Measurements from ENCODE around the gene GLYATL3.

The GLYATL3 gene

DNA sequence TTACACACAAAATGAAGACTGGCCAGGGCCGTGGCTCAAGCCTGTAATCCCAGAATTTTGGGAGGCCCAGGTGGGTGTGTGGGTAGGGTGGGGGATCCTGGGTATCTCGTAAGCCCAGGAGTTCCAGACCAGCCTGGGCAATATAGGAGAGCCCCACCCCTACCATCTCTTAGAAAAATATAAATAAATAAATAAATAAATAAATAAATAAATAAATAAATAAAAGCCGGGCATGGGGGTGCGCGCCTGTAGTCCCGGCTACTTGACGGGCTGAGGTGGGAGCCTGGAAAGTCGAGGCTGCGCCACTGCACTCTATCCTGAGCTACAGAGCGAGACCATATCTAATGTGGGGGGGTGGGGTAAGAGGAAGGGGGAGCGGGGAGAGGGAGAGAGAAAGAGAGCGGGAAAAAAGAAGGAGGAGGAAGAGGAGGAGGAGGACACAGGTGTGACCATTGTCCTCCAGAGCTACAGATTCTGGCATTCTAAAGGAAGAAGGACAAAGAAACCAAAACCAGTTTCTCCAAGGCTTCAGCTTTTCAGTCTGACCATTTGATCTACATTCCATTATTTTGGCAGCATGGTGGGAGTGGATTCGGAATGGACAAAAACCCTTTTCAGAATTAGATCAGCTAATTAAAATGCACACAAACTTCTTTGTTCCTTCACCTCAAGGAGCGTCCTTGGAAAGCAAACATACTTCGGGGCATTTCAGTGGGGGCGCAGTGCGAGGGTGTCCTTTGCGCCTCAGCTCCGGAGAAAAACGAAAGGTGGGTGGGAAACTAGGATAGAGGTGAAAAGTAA lies 50.2 kb downstream of the GLYATL3 start:
- no peak for DNase-seq

DNA sequence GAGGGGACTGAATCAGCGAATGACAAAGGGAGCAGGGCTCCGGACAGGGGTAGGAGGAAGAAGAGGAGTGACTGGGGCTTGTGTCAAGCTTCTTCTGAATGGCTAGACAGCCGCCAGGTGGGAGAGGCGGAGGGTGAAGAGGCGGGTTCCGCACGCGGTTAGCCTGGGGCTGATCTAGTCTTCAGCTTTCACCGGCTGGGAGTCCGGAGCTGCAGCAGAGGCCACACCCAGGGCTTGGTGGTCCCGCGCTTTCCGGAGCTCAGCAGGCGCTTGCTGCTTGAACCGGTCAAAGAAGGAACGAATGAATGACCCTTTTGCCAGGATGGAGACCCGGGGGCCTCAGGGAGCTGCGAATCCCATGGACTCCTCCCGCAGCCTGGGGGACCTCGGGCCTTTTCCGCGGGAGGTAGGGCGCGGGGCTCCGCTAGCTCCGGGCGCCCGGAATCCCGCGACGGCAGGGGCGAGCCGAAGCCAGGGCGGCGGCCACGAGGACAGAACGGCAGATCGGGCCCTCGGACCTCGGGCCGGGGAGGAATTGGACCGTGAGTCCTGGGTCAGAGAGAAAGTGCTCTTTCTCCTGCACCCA lies 50.9 kb downstream of the GLYATL3 start, which contains the start of gene C6orf141:
Gene C6orf141 (plus strand): TSS at position 177 of the 586 bp plus-strand sequence. CDS start 125 bp downstream, at position 302.
- DNase-seq, result peak; percentile 59

DNA sequence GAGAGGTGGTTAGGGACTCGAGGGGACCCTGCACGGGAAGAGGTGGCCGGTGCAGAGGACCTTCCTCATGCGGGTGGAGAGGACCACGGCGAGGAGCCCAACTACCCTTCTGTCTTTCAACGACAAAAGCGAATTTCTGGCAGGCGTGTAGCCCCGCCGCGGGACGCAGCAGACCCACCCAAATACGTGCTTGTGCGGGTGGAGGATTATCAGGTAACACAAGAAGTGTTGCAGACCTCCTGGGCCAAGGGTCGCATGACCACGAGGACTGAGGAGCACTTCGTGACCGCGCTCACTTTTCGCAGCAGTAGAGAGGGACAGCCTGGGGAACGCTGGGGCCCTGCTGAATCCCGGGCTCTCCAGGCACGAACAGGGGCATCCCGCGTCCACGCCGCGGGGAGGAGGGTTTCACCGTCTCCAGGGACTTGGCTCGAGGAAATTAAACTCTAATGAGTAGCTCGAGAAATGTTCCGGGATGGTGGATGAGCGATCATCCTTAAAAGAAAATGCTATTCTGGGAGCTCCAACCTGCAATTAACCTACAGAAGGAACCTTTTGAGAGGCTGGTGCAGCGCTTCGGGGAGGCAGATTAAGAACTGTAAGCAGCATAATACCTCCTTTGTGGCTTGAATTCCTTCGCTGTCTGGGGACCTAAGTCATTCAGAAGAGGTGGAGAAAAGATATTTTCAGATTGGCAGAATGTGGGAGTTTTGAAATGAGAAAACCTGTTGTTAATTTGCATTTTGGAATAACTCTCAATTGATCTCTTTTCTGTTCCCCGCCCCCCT lies 51.5 kb downstream of the GLYATL3 start:
- DNase-seq, result no peak

DNA sequence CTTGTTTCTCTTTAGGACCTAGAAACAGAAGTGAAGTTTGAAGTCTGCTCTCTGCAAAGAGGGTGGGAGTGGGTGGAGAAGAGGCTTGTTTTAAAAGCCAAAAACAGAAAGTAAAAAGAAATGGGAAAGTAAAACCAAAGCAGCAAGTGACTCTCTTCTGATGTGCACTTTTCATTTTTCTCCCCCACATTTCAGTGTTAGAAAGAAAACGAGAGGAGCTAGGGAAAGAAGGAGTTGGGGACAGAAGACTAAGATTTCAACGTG lies 52.1 kb downstream of the GLYATL3 start:
- DNase-seq, result no peak

DNA sequence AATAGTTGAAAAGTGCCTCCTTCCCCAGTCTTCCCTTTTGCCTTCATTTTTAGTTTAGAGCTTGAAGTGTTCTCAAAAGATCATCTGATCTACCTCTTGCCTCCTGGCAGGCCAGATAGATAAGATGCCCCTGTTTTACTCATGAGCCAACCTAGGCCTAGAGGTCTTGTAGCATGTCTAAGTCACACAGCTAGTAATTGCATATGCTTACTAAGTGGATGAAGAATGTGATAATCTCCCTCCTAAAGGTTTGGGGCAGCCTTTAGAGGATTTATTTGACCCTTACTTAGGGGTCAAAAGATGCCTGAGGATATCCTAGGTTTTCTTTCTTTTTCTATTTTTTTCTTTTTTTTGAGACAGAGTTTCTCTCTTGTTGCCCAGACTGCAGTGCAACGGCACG lies 52.9 kb downstream of the GLYATL3 start:
- no peak for DNase-seq

DNA sequence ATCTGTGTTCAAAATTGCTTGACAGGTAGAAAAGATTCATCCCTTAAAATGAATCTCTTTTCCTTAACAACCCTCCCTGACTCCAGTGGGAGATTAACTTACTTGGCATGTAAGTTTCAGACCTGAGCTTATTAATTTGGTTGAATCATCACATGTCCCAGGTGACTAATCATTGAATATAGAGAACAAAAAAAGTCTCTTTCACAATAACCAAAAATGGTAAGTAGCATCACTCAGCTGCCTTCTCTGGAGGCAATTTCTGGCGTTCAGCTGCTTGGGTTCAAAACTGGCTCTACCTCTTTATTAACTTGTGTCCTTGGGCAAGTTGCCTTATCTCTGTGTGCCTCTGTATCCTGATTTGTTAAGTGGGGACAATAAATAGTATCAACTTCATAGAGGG lies 53.7 kb downstream of the GLYATL3 start:
- no peak for DNase-seq

DNA sequence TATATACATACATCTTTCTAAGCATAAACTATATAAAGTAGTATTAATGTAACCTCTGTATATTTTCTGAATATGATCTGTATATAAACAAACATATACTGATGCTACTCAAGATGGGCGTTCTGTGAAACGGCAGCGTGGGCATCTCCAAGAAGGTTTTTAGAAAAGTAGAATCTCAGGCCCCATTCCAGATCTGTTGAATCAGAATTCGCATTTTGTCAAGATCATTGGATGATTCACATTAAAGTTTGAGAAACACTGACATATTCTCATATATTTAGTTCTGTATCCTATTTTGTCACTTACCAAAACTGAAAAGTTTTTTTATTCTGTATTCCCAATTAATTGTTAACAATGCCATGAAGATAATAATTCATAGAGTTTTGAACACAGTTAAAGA lies 56.2 kb downstream of the GLYATL3 start:
- DNase-seq, result no peak

DNA sequence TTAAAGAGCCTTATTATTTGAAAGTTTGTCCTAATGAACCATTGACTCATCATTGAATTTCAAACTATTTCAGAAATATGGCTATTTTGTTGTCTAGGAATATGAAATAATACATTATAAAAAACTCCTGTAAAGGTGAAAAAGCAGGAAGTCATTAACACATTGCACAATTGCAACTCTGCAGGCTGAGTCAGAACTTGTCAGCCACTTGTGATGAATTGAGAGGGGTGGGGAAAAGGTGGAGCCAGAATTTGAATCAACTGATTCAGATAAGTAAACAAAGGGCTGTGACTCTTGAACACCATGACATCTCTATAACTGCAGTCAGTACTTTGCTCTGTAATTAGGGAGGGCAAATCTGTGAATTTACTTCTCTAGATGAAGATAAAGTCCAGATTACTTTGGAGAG lies 56.7 kb downstream of the GLYATL3 start:
- DNase-seq, result peak; percentile 90

DNA sequence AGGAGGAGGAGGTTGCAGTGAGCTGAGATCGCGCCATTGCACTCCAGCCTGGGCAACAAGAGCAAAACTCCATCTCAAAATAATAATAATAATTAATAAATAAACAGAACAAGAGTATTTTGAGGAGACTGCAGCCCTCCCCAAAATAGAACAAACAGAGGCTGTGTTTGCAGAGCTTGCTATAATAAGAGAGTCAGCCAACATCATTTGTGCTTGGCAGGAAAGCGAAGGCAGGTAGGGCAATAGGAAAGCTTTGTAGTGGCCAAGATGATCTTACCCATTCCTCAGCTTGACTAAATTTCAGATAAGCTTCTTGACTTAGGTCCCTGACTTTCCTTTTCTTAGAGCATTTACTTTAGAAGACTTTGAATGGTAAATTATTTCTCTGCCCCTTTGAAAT lies 57.5 kb downstream of the GLYATL3 start:
- DNase-seq, result no peak

DNA sequence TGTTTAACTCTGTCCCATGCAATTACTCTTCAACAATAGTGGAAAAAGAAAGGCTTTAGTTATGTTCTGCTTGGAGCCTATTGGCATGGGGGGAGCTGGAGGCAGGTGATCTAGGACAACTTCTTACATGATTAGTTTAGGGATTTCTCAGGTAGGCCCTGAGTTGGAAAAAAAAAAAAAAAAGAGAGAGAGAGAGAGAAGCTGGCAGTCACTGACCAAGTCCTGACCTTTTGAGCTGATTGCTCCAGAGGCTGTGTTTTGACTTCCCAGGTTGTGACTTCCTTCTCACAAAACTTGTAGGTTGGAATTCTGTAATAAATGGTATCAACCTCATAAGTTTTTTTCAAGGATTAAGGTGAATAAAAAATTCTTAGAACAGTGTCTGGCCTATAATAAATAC lies 58.5 kb downstream of the GLYATL3 start:
- no peak for DNase-seq

DNA sequence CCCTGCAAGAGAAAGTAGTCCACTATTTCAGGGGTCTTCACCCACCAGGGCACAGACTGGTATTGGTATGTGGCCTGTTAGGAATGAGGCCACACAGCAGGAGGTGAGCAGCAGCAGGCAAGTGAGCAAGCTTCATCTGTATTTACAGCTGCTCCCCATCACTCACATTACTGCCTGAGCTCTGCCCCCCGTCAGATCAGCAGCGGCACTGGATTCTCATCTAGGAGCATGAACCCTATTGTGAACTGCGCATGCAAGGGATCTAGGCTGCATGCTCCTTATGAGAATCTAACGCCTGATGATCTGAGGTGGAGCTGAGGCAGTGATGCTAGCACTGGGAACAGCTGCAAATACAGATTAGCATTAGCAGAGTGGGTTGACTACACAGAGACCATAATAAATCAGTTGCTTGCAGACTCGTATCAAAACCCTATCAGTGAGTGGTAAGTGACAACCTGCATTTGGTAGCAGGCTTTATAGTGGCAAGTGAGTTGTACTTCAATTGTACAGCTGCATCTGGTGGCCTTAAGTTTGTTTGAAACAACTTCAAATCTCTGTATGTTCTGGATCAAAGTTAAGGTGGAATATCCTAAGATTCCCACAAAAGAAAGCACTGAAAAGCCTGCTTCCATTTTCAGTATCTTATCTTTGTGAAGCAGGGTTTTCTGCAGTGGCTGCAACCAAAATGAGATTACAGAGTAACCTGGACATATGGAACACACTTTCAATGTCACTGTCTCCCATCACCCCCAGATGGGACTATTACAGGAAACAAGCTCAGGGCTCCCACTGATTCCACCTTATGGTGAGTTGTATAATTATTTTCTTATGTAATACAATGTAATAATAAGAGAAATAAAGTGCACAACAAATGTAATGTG lies 63.5 kb downstream of the GLYATL3 start:
- DNase-seq, result no peak

DNA sequence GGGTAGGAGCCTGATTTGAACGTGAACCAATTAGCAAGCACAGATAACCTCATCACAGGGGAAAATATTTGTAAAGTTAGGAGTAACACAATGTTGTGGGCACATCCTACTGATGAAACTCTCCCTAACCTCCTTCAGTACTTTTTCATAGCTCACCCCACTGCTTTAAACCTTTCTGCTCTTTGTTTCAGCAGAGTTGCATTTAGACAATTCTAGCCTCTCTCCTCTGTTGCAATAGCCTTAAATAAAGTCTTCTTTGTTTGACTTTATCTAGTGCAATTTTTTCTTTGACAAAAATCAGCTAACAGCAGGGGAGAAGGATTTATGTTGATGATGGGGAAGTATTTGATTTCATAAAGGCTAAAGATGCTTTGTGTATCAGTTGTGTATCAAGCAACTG lies 64.8 kb downstream of the GLYATL3 start:
- DNase-seq, result no peak

DNA sequence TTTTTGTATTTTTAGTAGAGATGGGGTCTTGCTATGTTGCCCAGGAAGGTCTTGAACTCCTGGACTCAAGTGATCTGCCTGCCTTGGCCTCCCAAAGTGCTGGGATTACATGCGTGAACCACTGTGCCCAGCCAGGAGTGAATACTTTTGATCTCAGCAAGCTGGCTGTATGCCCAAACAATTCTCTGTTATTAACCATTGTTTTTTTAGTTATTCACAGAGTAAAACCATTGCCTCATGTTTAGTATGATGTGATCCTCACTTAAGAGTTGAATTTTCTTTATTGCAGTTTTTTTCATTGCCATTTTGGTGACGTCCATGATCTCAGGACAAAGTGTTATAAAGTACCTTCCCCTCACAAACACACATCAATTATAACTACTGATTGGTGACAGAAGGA lies 65.5 kb downstream of the GLYATL3 start:
- DNase-seq, result no peak

DNA sequence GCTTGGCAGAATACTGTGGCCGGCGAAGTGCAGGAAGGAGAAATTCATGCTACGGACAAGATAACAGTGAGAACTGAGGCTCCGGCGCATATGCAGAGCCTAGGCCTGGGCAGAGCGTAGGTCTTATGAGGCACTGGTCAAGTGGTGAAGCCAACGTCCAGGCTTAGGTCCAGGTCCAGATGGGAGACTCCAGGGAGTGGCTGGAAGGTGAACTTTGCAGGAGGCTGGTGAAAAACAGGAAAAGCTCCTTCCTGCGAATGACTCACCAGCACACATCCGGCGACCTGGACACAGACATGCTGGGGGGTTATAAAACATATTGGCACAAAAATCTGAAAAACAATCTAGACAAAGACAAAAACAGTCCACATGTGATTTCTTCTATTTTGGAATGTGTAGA lies 66.1 kb downstream of the GLYATL3 start:
- DNase-seq, result no peak

DNA sequence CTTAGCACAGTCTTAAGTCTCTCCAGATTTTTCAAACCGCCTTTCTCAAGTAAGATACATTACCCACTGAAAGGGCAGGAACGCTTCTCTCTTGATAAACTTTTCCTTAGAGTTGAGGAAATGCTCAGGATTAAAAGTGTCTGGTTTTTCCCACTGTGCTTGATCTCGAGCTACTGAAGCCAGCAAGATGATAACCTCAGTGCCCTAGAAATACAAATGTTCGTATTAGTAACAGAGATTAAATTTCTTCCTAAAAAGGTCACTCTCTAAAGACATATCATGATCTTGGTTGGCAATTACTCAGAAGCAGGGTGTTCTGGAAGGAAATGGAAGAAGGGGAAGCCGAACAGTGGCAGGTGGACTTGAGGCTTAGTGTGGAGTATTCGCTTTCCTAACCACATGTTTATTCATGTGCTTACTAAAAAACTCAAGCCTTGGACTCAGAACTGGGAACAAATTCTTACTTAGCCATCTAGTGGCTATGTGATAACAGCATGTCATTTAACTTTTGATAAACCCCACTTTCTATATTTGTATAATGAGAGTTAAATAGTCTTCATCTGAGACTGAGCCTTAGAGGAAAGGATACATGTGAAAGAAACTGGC lies 70.9 kb downstream of the GLYATL3 start:
- DNase-seq, result no peak

DNA sequence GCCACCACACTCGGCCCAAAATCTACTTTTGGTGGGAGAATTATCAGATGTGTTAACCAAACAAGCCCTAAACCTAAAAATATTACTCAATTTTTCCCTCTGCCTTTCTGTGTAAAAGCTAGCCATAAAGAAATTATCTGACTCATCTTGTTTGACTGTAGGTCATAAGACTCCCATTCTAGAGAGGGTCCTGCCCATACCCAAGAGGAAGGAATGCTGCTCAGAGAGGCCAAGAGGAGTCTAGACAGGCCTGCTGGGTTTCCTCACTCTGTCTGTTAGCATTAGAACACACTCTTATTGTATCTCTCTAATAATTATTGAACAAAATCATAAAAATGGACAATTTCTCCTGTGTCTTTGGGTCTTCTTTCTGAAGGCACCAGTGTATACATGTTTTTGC lies 76.9 kb downstream of the GLYATL3 start:
- DNase-seq, result no peak

All from NCI-H1436 treated with DMSO at 0.1 percent for 48 hours (cell line).